Endothelial cell of umbilical vein (primary cell): Measurements from ENCODE around the gene HOXA9.

Experiments used
- CTCF ChIP-seq, 2 donors: IDR thresholded peaks; 1 replicate in 1 of 2; 2 replicates in 1 of 2; pipeline ENCODE4 v1.5.1; 2011; ENCODE audit warnings: low read length in 2 of 2, mild to moderate bottlenecking in 2 of 2, moderate library complexity in 2 of 2, control low read depth in 1 of 2, inconsistent platforms in 1 of 2, low read depth in 1 of 2; ENCODE audit not compliant: insufficient read depth in 1 of 2; ENCODE audit errors: extremely low read depth in 1 of 2
- GATA2 ChIP-seq: IDR thresholded peaks from 2 replicates; pipeline ENCODE4 v1.7.0; 2011; ENCODE audit warnings: low read depth, mild to moderate bottlenecking, moderate library complexity, mixed read lengths, low read length; ENCODE audit not compliant: insufficient read length, insufficient read depth
- MAX ChIP-seq: IDR thresholded peaks from 2 replicates; pipeline ENCODE4 v1.6.1; 2011; ENCODE audit not compliant: insufficient read depth, insufficient read length
- MYC ChIP-seq: IDR thresholded peaks from one replicate; pipeline ENCODE4 v1.6.1; 2011; ENCODE audit warnings: mild to moderate bottlenecking, low read depth, low read length
- POLR2A ChIP-seq: IDR thresholded peaks from 2 replicates; pipeline ENCODE4 v1.6.1; 2012; ENCODE audit warnings: low read depth, mild to moderate bottlenecking, control low read depth, low read length
- POLR2AphosphoS5 ChIP-seq: IDR thresholded peaks from 2 replicates; pipeline ENCODE4 v1.6.1; 2012; ENCODE audit warnings: low read depth, mild to moderate bottlenecking, control low read depth, low read length, moderate library complexity; ENCODE audit not compliant: insufficient read depth

GRCh38 chr7:27175626-27176523 is 10.5 kb upstream of the HOXA9 start:
- TF ChIP-seq CTCF (IDR thresholded peaks at IDR 0.05; ENCODE audit: extremely low read depth in 1 of 2, insufficient read depth in 1 of 2, low read depth in 1 of 2, low read length in 2 of 2): no peak
- TF ChIP-seq POLR2A: no peak
- TF ChIP-seq POLR2AphosphoS5: no peak
- TF ChIP-seq MYC: no peak
- TF ChIP-seq MAX: no peak
- no peak for TF ChIP-seq GATA2
